Stimulated activated CD4-positive, alpha-beta T cell treated with anti-CD3 and anti-CD28 coated beads, Interleukin-15, amount 100 ng/mL, for 48 hours (primary cell): ENCODE measurements around the gene C17orf113.
"Not testable (repeated sequence)": the region's sequence is repeated elsewhere in the genome, so short reads cannot be mapped to it uniquely, and the experiment has no call there.

Source experiments
- DNase-seq, 2 donors: peaks; one replicate each; pipeline ENCODE4 v3.0.0-alpha.2; 2020; ENCODE audit warnings: low read depth in 2 of 2

C17orf113 gene

DNA sequence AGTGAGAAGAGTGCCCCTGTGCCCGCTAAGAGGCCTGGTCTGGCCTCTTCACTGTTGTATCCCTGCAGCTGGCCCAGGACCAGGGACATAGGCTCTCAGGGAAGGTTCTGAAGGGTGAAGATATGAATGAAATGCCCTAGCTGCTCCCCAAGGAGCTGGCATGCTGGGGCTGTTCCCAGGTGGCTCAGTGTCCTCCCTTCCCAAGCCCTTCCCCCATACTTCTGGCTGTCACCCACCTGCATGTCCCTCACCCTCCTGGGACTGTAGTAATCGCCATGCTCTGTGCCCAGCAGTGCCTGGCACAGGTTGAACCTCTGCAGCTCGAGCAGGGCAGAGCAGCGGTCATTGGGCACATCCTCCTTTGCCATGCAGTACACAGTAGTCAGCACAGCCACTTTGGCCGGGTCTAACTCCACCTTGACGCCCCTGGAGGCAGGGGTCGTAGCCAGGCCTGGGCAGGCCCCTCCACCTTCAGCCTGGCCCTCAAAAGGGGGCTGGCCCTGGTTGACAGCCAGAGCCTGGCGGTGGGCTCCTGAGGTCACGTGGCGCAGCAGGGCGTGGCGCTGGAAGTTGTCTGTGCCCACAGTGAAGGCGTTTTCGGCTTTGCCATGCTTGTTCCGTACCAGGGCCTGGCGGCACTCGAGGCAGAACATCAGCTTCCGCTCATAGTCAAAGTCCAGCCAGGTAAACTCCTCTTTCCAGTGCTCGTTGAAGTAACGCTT, 7.6 kb downstream of the C17orf113 start:
- no peak for DNase-seq

DNA sequence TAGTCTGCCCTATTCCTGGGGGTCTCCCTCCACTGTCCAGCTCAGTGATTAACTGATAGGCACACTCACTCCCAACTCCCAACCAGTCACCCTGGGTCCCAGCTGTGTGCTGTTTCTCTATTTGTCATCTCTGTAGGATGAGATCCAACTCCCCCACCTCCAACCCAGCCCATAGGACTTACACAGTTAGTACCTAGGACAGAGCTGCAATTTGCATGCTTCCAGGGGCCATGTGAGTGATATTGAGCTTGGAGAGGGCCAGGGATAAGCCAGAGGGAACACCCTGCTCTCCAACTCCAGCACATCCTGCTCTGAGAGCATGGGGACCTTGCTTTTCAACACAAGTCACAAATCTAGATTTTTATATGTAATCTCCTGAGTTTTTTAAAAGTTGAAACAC, 8.8 kb downstream of the C17orf113 start:
- no peak for DNase-seq

DNA sequence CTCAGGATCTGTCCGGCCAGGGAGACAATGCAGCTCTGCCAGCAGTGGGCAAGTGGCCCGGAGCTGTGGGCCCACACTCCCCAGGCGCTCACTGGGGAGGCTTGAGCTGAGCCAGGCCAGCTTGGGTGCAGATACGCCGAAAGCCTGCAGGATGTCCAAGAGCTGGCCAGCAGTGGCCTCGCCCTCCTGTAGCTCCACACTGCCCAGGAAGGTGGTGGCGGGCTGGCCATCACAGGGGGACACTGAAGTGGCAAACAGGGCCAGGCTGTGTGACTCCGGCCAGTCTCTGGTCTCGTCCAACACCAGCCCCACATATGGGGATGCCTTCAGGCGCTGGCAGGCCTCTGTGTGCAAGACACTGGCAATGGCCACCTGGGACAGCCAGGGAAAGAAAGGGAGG, 9.6 kb downstream of the C17orf113 start:
- no peak for DNase-seq

DNA sequence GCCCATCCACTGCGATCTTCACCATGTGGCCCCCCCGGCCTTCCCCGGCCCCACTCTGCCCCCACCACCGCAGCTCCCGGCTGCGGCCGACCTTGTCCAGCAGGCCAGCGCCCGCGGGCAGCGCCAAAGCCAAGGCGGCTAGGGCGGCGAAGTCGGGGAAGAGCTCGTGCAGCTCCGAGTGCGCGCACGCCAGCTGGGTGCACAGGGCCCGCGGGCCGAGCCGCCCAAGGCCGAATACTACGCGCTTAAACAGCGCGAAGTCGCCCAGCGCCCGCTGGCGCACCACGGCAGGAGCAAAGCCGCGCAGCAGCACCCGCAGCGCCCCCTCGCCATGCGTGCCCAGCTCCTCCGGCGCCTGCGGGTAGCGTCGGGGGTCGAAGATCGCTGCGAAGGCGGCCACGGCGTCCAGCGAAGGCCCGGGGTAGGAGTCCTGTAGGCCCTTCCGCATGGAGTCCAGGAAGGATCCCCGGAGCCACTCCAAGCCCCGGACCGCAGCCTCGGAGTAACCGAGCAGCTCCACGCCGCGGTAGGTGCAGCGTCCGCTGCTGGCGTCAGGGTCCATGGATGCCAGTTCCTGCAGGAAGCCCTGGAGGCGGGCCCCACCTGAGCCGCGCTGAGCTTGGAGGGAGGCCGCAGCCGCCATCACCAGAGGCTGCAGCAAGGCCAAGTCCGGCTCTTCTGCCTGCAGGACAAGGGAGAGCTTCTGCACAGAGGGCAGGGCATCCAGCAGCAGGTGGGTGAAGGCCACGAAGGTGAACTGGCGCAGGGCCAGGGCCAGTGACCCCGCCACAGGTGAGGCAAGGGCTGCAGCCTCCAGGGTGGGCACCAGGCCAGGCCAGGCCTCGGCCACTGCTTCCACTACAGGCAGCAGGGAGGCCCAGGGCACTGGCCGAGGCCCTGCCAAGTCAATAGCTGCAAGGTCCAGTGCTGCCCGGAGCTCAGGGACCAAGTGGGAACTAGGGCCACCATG, 10.3 kb downstream of the C17orf113 start:
- DNase-seq, result no peak

DNA sequence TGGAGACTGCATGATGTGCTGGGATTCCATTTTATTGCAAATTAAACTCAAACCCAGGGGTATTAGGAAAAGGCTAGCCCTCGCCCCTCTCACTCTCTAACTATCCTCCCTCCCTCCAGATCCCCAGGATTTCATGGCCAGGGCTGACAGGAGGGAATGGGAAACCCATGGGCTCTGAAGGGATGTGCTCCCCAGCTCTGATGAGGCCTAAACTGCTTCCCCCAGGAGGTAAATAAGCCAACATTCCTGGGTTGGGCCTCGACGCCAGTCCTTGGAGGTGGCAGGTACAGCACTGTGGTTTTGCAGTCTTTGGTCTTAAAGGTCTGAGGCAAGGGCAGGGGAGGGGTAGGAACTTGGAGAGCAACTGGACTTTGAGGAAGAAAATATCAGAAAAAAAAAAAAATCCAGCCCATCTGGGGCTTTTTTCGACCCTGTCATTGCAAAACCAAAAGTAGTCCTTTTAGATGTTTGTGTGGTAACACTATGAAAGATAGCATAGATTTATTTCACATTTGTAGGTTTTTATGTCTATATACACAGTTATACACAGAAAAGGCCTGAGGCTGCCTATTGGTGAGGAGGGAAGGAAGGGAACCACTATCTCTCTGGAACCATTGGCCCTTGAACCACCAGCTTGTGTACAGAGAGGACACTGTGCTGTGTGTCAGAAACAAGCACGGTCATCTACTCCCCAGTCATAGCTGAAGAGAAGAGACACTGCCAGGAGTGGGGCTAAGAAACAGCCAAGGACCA, 12.0 kb downstream of the C17orf113 start:
- DNase-seq, result no peak

DNA sequence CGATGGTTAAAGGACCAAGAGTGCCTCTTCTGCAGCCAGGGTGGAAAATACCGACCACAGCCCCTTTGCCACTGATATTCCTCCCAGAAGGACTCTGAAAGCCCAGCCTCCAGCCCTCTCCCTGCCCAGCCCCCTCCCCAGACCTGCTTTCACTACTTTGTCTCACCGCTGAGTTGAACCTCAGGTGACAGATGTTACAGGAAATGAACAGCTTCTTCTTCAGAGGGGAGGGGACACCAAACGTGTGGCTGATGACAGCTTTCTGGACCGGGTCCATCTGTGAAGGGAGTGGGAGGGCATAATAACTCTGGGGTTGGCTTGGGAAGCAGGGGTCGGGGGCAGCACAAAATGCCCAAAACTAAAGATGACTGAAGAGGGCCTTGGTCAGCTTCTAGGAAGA, 16.3 kb downstream of the C17orf113 start:
- DNase-seq, result no peak

DNA sequence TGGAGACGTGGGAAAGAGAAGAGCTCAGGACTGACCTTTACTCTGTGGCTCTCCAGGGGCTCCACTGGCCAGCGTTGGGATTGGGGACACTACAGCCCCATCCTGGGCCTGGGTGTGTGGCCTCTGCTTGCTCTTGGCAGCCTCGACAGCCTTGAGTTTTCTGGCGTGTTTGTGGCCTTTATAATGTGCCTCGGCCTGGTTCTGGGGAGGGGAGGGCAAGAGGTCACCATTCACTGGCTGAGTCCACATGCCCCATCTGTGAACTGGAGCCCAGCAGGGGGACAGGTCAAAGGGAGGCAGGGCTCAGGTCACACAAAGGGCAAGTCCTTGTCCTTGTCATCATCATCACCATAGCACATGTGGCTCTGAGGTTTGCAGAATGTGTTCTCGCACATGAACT, 18.8 kb downstream of the C17orf113 start:
- DNase-seq, result no peak

DNA sequence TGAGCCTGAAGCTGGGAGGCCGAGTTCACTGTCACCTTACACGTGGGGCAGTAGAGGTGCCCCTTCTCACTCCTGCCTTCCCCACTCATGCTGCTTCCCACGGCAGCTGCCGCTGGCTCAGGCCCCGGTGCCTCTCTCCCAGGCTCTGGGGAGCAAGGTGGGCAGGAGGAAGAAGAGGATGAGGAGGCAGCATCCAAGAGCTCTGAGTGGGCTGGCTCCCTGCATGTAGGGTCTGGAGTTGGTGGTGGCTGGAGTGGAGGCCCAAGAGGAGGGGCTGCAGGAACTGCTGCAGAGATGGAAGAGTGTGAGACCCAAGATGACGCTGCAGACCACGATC, 21.6 kb downstream of the C17orf113 start:
- no peak for DNase-seq

DNA sequence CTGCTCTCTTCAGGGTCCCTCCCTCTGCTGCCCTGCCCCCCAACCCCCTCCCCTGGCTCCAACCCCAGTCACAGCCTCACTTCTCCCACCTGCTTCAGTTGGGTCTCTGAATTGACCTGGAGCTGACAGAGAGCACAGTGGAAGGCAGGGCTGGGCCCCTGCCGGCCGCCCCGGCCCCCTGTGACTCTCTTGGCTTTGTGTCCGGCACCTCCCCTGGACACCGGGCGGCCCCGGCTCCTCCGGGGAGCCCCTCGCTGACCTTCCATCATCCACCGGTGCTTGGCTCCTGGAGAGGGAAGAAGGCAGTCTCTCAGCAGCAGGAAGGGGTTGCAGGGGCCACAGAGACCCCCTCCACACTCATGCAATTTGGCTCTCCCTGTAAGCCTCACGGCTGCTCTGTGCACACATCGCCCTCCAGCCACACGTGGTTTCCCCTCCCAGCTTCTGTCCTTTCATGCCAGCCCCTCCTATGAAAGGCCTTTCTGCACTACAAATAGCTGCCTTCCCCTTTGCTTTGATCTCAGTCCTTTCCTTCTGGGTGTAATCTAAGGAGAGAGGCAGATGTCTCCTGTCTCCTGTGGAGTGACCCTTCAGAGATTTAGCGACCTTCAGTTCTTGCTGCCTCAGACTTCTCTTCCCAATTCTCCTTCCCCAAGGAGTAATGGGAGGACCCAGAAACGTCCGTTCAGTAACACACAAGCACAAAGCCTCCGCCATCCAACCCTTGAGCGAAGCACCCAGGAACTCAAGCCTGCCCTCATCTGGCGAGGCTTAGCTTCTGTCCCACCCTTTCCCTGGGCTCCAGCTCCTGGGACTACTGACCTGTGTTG, 22.2 kb downstream of the C17orf113 start:
- DNase-seq, result no peak

DNA sequence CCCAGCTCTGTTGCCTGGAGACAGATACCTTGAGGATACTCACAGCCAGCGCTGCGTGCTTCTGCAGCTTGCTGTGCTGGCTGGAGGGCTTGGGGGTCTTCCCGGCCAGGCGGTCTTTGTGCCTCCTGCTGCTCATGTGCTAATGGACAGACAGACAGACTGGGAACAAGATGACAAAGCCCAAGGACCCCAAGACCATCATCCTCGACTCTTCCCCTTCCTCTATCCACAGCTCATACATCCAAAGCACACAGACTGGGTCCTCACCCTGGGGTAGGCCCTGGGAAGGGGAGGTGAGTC, 22.9 kb downstream of the C17orf113 start:
- DNase-seq, result no peak

DNA sequence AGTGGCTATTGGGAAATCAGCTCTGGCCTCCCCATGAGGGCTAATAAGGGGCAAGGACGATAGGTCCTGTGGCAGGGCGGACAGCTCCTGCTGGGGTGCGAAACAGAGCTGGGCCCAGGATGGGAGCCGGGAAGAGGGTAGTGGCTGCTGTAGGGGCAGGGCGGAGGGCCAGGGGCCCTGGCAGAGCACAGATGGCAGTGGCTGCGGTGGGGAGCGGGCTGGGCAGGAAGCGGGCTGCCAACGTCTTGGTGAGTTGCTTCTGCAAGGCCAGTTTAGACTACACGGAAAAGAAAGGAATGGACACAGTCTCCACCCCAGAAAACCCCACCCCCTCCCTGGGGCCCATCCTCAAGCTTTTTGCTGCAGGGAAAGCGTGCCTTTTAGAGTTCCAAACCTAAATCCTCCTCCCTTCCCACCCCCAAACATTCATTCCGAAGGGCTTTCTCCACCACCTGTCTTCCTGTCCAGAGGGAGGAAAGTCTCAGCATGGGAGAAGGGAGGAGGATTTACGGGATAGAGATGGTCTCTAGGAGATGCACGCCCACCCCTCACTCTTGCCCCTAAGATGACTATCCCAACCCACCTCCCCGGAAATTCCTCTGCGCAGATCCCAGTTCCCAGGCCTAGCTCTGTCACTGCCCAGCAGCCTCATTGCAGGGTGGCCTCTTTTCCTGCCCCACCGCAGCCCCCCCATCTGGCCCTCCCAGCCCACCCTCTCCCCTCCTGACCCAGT, 23.4 kb downstream of the C17orf113 start:
- no peak for DNase-seq

DNA sequence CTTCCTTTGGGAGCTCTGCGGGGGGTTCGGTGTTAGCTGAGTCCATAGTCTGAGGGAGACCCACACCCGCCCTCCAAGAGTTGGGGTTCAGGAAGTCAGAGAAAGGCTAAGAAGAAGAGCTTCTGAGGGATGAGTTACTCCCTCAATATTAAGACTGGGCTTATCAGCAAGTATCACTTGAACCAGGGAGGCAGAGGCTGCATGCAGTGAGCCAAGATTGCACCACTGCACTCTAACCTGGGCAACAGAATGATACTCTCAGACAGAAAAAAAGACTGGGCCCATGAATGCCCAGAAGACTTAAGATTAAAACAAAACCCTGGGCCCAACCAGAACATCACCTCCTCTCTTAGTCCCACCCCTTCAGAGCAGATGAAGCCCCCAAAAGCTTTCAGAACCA, 24.5 kb downstream of the C17orf113 start:
- DNase-seq, result no peak

DNA sequence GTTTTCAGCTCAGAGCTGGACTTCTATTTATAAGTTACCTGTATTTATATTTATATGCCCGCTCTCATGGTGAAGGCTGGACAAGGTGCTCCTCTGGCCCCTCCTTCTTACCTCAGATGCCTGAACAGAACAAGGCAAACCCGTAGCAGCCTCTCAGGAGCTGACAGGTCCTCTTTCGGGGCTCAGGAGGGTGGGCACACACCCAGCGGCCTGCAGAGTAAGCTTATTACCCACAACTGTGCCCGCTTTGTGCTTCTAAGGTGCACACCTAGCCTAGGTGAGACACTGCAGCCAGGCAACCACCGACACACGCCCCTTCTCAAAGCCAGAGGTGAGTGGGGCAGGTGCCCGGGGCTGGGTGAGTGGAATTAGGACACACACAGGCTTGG, 25.2 kb downstream of the C17orf113 start:
- DNase-seq, result no peak

DNA sequence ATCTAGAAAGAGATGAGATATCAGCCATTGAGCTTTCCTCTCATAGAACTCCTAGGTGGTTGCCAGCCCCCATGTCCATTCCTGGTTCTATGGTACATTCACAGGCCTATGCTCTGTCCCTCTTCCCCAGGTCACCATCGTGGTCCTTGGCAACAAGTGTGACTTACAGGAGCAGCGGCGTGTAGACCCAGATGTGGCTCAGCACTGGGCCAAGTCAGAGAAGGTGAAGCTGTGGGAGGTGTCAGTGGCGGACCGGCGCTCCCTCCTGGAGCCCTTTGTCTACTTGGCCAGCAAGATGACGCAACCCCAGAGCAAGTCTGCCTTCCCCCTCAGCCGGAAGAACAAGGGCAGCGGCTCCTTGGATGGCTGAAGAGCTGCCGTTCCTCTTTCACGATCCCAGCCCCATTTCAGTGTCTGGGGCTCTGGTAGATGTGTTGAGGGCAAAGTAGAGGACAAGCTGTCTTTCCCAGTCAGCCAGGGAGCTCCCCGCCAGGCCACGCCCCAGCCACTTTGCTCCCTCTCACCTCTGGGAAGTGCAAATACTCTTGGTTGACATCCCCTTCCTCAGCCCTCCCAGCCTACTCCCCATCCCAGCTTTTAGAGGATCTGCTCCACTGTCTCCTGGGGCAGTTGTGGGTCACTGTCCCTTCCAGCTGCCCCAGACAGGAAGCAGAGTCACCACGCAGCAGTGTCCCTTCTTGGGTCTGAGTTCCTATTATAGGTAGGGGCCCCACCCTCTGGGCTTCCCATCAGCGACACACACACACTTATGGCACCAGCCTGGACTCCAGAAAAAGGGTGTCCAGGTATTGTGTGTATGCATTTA, 26.7 kb downstream of the C17orf113 start:
- DNase-seq, result no peak

DNA sequence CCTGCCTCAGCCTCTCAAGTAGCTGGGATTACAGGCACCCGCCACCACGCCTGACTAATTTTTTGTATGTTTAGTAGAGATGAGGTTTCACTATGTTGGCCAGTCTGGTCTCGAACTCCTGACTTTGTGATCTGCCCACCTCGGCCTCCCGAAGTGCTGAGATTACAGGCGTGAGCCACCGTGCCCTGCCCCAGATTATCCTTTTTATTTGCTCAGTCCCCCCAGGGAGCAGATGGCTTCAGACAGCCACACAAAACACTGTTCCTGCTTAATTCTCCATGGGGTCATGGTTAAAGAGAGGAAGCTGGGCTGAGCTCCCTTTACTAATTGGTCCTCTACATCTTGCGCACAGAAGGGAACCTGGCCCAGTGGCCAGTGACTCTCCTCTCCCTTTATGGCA, 29.6 kb downstream of the C17orf113 start:
- DNase-seq, result not testable (repeated sequence)

DNA sequence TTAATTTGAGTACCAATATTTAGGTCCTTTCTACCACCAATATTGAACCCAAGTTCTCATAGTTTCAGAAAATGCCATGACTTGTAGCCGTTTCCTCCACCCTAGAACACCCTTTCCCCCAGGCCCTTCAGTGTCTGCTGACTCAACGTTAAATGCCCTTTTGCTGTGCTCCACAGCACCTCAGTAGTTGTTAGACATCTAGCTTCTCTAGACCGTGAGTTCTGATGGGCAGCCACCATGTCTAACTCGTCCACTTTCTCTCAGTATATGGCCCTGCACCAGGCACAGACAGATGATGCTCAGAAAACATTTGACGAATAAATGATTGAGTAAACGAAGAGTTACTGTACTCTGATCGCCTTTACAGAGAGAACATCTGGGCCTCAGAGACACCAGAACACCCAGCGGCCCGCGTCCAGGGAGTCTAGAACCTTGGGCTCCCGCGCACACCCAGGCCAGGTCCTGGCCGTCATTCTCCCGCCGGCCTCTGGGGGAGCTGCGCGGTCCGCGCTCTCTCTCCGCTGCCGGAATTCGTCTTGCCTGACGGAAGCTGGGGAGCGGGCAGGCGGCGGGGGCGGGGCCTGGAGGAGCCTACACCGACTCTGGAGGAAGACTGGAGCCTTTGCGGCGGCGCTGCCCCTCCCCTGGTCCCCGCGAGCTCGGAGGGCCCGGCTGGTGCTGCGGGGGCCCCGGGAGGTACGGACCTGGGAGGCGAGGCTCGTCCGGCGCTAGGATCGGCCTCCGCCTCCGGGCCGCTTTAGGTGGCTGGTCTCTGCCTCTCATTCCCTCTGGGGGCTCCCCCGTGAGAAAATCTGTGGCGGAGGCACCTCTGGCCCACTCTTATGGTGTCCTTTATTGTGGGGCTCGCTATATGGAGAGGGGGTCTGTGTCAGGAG, 30.6 kb downstream of the C17orf113 start, which contains the start of gene NKIRAS2:
Gene NKIRAS2, plus strand, starts transcription at position 582 of the 896 bp plus-strand sequence. CDS start 1,488 bp downstream, outside the sequence.
- DNase-seq, result peak; percentile 90 to 92

DNA sequence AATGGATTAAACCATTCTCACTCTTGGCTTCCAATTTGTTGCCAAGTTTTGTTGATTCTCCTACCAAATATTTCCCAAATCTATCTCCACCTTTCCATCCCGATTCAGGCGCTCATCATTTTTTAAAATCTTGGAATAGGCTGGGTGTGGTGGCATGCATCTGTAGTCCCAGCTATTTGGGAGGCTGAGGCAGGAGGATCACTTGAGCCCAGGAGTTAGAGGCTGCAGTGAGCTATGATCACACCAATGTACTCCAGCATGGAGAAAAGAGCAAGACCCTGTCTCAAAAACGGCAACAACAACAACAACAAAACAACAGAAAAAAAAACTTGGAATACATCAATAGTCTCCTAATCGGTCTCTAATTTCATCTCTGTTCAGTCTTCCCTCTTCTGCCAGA, 31.4 kb downstream of the C17orf113 start:
- DNase-seq, result no peak

DNA sequence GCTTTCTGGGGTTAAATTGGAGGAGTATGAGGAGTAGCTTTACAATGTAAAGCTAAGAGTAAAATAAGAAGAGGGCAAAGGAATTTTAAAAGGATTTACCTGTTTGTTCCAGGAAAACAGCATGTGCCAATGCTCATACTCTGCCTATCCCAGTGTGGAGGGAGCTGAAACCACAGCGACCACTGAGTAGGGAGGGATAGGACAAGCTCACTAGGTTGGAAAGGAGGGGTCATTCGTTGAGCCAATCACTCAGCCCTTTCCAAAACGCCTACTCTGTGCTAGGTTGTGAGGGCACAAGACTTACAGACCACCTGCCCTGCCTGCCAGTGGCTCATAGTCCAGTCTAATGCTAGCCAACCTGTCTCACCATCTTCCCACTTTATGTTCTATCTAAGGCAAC, 32.1 kb downstream of the C17orf113 start:
- no peak for DNase-seq

DNA sequence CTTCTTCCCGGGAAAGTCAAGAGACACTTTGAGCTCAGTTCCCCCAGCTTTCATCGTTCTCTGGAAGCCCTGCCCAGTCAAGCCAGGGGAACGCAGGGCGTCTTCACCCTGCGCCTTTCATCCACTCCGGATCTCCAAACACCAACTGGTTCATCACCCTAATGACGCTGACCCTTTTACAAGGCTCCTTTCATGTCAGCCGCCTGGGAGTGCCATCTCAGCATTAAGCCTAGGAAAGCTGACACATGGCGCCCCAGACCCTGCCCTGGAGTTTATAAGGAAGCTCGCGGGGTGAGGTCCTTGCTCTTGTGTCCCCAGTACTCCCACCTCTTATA, 32.6 kb downstream of the C17orf113 start:
- peak in 1 of 2 donors; percentile 21 for DNase-seq
